Measurements from ENCODE around the gene ATP6V0C.
A peak's percentile ranks its signal among the peaks of the same experiment; 100 is the strongest.

The ATP6V0C gene

DNA sequence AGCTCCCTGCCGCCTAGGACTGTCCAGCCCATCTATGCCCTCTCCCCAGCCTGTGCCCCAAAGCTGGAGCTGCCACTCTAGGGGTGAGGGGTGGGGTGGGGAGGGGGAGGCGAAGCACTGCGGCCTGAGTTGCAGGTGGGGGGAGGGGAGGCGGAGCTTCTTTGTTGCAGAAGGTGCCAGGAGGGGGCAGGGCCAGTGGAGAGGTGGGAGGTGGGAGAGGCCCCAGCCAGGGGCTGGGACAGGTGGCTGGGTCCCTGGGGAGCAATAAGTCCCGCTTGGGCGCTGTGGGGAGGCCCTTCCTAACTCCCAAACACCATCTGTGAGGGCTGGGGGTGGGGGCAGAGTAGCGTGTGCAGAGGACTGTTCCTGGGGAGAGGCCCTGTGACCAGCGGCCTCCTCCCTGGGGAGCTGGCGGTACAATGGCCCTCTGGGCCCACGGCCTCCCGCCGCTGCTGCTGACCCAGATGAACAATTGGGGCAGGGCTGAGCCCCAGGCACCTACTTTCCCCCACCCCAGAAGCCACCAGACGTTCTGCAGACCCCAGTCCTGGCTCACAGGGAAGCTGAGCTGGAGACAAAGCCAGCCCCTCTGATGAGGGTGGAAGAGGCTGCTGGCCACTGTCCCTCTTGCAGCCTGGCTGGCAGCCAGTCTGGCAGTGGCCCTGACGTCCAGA, 44.9 kb upstream of the ATP6V0C start:
- H3K4me3 ChIP-seq (ENCODE audit: low read depth, low read length): peak overlapping the region; percentile 10

DNA sequence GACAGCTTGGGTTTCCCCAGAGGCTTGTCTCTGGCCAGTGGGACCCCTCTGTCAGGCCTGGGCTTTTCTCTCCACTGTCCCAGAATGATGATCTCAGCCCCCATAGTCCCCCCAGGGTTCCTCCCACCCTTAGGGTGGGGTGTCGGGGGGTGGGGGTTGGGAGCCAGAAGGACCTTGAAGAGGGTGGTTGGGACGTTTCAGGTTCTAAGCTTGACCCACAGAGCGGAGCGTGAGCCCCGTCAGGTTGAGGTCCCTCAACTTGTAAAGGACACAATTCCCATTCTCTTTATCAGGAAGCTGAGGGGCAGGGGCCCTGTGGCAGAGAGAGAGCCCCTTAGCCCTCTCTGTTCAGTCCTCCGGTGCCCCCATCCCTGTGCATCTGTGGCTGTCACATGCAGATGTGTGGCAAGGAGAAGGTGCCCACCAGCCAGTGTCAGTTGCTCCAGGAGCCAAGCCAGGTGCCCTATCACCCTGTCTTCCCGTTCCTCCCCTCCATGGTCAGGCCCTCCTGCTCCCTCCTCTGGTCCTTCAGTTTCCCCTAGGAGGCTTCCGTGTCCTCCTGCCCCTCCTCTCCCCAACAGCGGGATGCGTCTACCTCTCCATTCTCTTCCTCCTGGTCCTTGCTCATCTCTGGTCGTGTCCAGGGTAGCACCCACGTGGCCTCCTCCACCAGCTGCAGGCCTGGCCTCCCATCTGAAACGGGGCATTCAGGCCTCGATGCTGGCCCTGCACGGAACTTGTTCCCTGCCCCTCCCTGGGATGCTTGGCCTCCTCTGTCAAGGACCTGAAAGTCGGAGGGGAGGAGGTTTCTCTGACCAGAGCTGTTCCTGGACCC, 44.1 kb upstream of the ATP6V0C start:
- H3K4me3 ChIP-seq (ENCODE audit: low read depth, low read length): no peak overlapping the region
- no peak for TF ChIP-seq CTCF (IDR thresholded peaks at IDR 0.05; ENCODE audit: borderline replicate concordance, insufficient read depth, low read depth, low read length)

More for the DNA sequence above, 44.9 kb upstream of the ATP6V0C start:
- TF ChIP-seq CTCF (IDR thresholded peaks at IDR 0.05; ENCODE audit: borderline replicate concordance, insufficient read depth, low read depth, low read length): no peak

- no peak for TF ChIP-seq CTCF (IDR thresholded peaks at IDR 0.05; ENCODE audit: borderline replicate concordance, insufficient read depth, low read depth, low read length)
- no peak overlapping the region for H3K4me3 ChIP-seq (ENCODE audit: low read depth, low read length)
Observed at GRCh38 chr16:2470234-2470601, 43.5 kb upstream of the ATP6V0C start.

GRCh38 chr16:2470603-2471015, 43.1 kb upstream of the ATP6V0C start:
- no peak overlapping the region for H3K4me3 ChIP-seq (ENCODE audit: low read depth, low read length)
- no peak for TF ChIP-seq CTCF (IDR thresholded peaks at IDR 0.05; ENCODE audit: borderline replicate concordance, insufficient read depth, low read depth, low read length)

DNA sequence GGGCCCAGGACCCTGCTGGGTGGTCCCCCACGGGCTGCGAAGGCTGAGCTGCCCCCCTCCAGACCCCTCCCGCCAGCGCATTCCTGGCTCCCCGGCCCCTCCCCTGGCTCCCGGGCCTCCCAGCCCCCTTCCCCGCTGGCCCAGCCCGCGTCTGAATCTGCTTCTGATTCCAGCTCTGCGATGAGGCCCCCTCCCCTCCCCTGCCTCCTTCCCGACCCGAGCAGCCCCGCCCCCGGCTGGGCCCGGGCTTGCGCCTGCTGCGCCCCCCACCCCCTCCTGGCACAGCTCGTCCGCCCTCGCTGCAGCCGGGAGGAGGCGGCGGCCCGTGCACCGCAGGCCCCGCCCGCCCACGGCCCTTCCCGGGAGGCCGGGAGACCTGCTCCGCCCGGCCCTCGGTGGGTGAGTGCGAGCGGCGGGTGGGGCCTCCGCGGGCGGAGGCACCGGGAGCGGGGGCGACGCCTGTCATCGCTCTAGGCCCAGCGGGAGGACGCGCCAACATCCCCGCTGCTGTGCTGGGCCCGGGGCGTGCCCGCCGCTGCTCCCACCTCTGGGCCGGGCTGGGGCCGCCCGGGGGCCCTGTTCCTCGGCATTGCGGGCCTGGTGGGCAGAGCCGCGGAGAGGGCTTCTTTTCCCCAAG, 42.6 kb upstream of the ATP6V0C start, which contains the start of gene NTN3:
Gene NTN3, plus strand, starts transcription at position 282 of the 637 bp plus-strand sequence. CDS start 405 bp downstream, outside the sequence.
- TF ChIP-seq CTCF (IDR thresholded peaks at IDR 0.05; ENCODE audit: borderline replicate concordance, insufficient read depth, low read depth, low read length): no peak
- H3K4me3 ChIP-seq (ENCODE audit: low read depth, low read length): no peak within 1 kb of the TSS

DNA sequence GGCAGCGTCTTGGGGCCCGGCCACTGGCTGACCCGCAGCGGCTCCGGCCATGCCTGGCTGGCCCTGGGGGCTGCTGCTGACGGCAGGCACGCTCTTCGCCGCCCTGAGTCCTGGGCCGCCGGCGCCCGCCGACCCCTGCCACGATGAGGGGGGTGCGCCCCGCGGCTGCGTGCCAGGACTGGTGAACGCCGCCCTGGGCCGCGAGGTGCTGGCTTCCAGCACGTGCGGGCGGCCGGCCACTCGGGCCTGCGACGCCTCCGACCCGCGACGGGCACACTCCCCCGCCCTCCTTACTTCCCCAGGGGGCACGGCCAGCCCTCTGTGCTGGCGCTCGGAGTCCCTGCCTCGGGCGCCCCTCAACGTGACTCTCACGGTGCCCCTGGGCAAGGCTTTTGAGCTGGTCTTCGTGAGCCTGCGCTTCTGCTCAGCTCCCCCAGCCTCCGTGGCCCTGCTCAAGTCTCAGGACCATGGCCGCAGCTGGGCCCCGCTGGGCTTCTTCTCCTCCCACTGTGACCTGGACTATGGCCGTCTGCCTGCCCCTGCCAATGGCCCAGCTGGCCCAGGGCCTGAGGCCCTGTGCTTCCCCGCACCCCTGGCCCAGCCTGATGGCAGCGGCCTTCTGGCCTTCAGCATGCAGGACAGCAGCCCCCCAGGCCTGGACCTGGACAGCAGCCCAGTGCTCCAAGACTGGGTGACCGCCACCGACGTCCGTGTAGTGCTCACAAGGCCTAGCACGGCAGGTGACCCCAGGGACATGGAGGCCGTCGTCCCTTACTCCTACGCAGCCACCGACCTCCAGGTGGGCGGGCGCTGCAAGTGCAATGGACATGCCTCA, 41.9 kb upstream of the ATP6V0C start:
- no peak for TF ChIP-seq CTCF (IDR thresholded peaks at IDR 0.05; ENCODE audit: borderline replicate concordance, insufficient read depth, low read depth, low read length)
- H3K4me3 ChIP-seq (ENCODE audit: low read depth, low read length): no peak overlapping the region
